Upper lobe of right lung (tissue), 1 donor: Measurements from ENCODE around the gene FAM149B1. TPM values are rescaled to one million over a fixed set of nuclear protein-coding genes. Genes with fewer than 3 reads are reported as not detected.
A peak's percentile ranks its signal among the peaks of the same experiment; 100 is the strongest.

Experiments used
- ATAC-seq: fragments of 200-7000 bp; cut with Tn5 transposase; one replicate; pipeline ENCODE4 v1.9.1; 2020; ENCODE audit warnings: mild to moderate bottlenecking, moderate library complexity
- DNase-seq: peaks from one replicate; pipeline ENCODE4 v3.0.0-alpha.2; 2020
- H3K27ac ChIP-seq: fragments of 200-600 bp; one replicate; pipeline ENCODE4 v1.8.0; 2022
- H3K27me3 ChIP-seq: fragments of 200-600 bp; one replicate; pipeline ENCODE4 v1.8.0; 2022; ENCODE audit warnings: mild to moderate bottlenecking
- H3K36me3 ChIP-seq: fragments of 200-600 bp; one replicate; pipeline ENCODE4 v1.8.0; 2022
- H3K4me1 ChIP-seq: fragments of 200-600 bp; one replicate; pipeline ENCODE4 v1.8.0; 2022
- H3K4me3 ChIP-seq: fragments of 200-600 bp; one replicate; pipeline ENCODE4 v1.8.0; 2022; ENCODE audit warnings: mild to moderate bottlenecking
- H3K9me3 ChIP-seq: fragments of 200-600 bp; one replicate; pipeline ENCODE4 v1.8.0; 2022
- intact Hi-C: fragments of 100-400 bp; cut with DNase I; formaldehyde crosslinking; loops from one replicate; pipeline ENCODE4 v1.11.0; 2022
- total RNA-seq: library from RNA; stranded (reverse); fragmentation: NEBNext Ultra II Directional; extraction: Animal tissue kit (Norgen Biotek cat#: 25700); gene quantifications from one replicate; pipeline ENCODE4 v1.2.1, GENCODE V29; 2021
- TF ChIP-seq, protein P1 (sequence below): fragments of 200-600 bp; IDR thresholded peaks from one replicate; pipeline ENCODE4 v1.8.0; 2022; ENCODE audit warnings: antibody characterized with exemption
- donor health status: DM: no; HTN: yes; CAD: no; lungs with severe emphysema.

Gene FAM149B1
- total RNA-seq, 1 donor from 2014 or later, result 18.6 TPM

DNA sequence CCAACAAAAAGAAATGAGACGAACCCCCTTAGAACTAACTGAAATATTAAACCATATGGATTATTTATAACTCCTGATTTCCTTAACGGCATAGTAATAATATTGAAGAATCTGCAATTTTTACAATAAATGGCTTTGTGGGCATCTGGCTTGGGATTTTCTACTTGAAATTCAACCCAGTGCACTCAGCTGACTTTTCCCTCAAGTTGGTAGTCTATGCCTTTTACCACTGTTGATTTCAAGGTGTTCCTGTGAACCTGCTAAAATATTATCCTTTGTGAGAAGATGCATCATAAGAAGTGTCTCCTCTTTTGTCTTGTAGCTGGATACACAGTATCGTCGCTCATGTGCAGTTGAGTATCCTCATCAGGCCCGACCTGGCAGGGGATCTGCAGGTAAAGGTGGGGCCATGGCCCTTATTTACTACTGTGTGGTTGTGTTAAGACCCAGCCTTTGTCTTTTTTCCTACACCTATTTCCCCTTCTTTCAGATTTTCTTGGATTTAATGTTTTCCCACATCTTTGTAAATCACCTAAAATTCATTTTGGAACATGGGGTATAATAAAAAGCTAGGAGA lies 71.2 kb downstream of the FAM149B1 start:
- no peaks in the 10 kb centered on the region for H3K9me3 ChIP-seq
- no peak overlapping the region for H3K27ac ChIP-seq
- H3K36me3 ChIP-seq, result peaks cover 78% of the 10 kb centered on the region
- TF ChIP-seq, protein P1, sequence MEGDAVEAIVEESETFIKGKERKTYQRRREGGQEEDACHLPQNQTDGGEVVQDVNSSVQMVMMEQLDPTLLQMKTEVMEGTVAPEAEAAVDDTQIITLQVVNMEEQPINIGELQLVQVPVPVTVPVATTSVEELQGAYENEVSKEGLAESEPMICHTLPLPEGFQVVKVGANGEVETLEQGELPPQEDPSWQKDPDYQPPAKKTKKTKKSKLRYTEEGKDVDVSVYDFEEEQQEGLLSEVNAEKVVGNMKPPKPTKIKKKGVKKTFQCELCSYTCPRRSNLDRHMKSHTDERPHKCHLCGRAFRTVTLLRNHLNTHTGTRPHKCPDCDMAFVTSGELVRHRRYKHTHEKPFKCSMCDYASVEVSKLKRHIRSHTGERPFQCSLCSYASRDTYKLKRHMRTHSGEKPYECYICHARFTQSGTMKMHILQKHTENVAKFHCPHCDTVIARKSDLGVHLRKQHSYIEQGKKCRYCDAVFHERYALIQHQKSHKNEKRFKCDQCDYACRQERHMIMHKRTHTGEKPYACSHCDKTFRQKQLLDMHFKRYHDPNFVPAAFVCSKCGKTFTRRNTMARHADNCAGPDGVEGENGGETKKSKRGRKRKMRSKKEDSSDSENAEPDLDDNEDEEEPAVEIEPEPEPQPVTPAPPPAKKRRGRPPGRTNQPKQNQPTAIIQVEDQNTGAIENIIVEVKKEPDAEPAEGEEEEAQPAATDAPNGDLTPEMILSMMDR, result no peak
- H3K4me3 ChIP-seq, result no peak overlapping the region
- no peaks in the 10 kb centered on the region for H3K4me1 ChIP-seq
- no peak for ATAC-seq
- no peak for DNase-seq
- no peaks in the 10 kb centered on the region for H3K27me3 ChIP-seq
- intact Hi-C loops, result no loop called here

DNA sequence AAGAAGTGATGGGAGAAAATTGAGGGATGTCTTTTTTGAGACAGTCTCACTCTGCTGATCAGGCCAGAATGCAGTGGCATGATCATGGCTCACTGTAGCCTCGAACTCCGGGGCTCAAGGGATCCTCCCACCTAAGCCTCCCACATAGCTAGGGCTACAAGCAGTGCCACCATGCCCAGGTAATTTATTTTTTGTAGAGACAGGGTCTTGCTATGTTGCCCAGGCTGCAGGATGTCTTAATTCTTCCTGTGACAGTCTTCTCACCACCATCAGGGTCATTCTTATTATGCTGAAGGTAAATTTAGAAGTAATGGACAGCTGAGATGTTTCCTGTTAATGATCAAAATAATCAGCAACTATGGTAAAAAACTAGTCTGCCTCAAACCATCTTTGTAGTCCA lies 72.0 kb downstream of the FAM149B1 start:
- H3K36me3 ChIP-seq, result peaks cover 78% of the 10 kb centered on the region
- peaks cover 5% of the 10 kb centered on the region for H3K4me1 ChIP-seq
- no peaks in the 10 kb centered on the region for H3K27me3 ChIP-seq
- no peak overlapping the region for H3K27ac ChIP-seq
- intact Hi-C loops, result no loop called here
- no peak overlapping the region for H3K4me3 ChIP-seq
- H3K9me3 ChIP-seq, result no peaks in the 10 kb centered on the region
- no peak for DNase-seq
- no peak for ATAC-seq
- TF ChIP-seq, protein P1, result no peak

DNA sequence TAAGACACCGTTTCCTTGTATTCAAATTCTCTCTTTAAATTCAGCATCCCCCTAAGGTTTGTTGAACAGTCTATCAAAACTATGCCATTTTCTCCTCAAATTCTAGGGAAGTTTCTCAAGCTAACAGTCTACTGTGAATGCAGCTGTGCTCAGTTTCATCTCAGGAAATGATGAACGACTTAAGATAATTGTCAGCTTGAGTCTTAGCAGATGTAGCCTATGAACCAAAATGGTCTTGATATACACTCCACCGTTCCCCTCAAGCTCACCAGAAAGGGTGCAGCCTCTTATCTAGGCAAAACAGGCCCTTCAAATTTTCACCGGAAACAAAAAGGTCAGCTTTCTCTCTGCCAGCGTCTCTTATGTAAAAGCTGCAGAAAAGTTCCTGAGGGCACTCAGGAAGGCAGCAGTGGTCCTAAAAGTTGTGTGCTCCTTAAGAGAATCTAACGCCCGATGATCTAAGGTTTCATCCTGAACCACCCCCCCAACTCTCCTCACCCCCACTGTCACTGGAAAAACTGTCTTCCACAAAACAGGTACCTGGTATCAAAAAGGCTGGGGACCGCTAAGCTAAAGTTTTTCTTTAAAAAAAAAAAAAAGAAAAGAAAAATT lies 77.1 kb downstream of the FAM149B1 start:
- no peak for ATAC-seq
- DNase-seq, result no peak
- Histone ChIP-seq H3K27me3 (no peaks in the 10 kb centered on the region), H3K4me1 (peaks cover 21% of the 10 kb centered on the region), H3K36me3 (peaks cover 68% of the 10 kb centered on the region), H3K9me3 (no peaks in the 10 kb centered on the region), H3K27ac (no peak overlapping the region), H3K4me3 (no peak overlapping the region)
- TF ChIP-seq, protein P1, result no peak
- intact Hi-C loops, result no loop called here

DNA sequence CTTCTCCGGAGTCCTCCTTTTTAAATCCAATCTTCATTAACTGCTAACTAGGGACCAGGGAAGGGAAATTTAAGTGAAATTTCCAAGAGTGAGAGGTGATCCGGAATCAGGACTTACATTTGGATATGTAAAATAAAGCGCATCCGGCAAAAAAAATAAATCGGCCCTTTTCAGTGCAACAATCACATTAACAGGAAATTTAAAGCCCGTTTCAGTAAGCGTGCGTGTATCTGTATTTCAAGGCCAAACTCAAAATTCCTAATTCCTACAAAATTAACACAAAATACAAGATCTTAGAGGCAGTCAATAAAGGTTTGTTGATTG lies 78.4 kb downstream of the FAM149B1 start:
- DNase-seq (no peak), ATAC-seq (no peak)
- H3K36me3 ChIP-seq, result peaks cover 55% of the 10 kb centered on the region
- H3K4me1 ChIP-seq, result peaks cover 27% of the 10 kb centered on the region
- intact Hi-C loops, result no loop called here
- H3K9me3 ChIP-seq, result no peaks in the 10 kb centered on the region
- peak overlapping the region; percentile 95 for H3K4me3 ChIP-seq
- H3K27me3 ChIP-seq, result no peaks in the 10 kb centered on the region
- peak overlapping the region; percentile 88 for H3K27ac ChIP-seq
- TF ChIP-seq, protein P1, result no peak

- no peaks in the 10 kb centered on the region for H3K9me3 ChIP-seq
- H3K4me3 ChIP-seq, result peak within 1 kb of the TSS; percentile 95
- no peaks in the 10 kb centered on the region for H3K27me3 ChIP-seq
- DNase-seq (peak; percentile 98), ATAC-seq (peak; percentile 99)
- peak within 1 kb of the TSS; percentile 88 for H3K27ac ChIP-seq
- intact Hi-C loops, result no loop called here
- TF ChIP-seq, protein P1, result peak; percentile 6
- peaks cover 32% of the 10 kb centered on the region for H3K4me1 ChIP-seq
- H3K36me3 ChIP-seq, result peaks cover 49% of the 10 kb centered on the region
Observed at GRCh38 chr10:73246646-73247508, 79.0 kb downstream of the FAM149B1 start, which contains the start of gene DNAJC9. DNAJC9 (minus strand) TSS chr10:73247255; CDS start chr10:73247189, 66 bp downstream.
